GM23338 (cell line): Measurements from ENCODE around the gene PRPF38A. TPM values are rescaled to one million over a fixed set of nuclear protein-coding genes. Genes with fewer than 3 reads are reported as not detected.
A peak's percentile ranks its signal among the peaks of the same experiment; 100 is the strongest.

ENCODE experiments used
- ATAC-seq: fragments of 200-7000 bp; cut with Tn5 transposase; 3 replicates; pipeline ENCODE4 v1.9.1; 2020
- DNase-seq: peaks from one replicate; pipeline ENCODE4 v3.0.0-alpha.2; 2015; ENCODE audit warnings: low spot score
- H2AFZ ChIP-seq: fragments of 200-600 bp; sonication (generic); 2 replicates; pipeline ENCODE4 v1.8.0; 2016; ENCODE audit warnings: antibody characterized with exemption, mild to moderate bottlenecking, moderate library complexity
- H3F3A ChIP-seq: fragments of 200-600 bp; sonication (generic); replicated peaks from 2 replicates; pipeline ENCODE4 v1.8.0; 2017; ENCODE audit warnings: antibody characterized with exemption, mixed run types, low read depth
- H3K27ac ChIP-seq: fragments of 200-600 bp; sonication (generic); 2 replicates; pipeline ENCODE4 v1.6.1; 2016; ENCODE audit warnings: low read depth
- H3K27me3 ChIP-seq: fragments of 200-600 bp; sonication (generic); 2 replicates; pipeline ENCODE4 v1.8.0; 2016; ENCODE audit warnings: mild to moderate bottlenecking, mixed run types, moderate library complexity; ENCODE audit not compliant: insufficient read depth
- H3K36me3 ChIP-seq: fragments of 200-600 bp; sonication (generic); 2 replicates; pipeline ENCODE4 v1.8.0; 2016; ENCODE audit warnings: mild to moderate bottlenecking; ENCODE audit not compliant: insufficient read depth
- H3K4me1 ChIP-seq: fragments of 200-600 bp; sonication (generic); 2 replicates; pipeline ENCODE4 v1.8.0; 2016; ENCODE audit warnings: mild to moderate bottlenecking, moderate library complexity; ENCODE audit not compliant: insufficient read depth
- H3K4me2 ChIP-seq: fragments of 200-600 bp; sonication (generic); 2 replicates; pipeline ENCODE4 v1.7.1; 2017; ENCODE audit warnings: mixed run types
- H3K4me3 ChIP-seq: fragments of 200-600 bp; sonication (generic); 2 replicates; pipeline ENCODE4 v1.6.1; 2016; ENCODE audit warnings: mixed run types
- H3K79me2 ChIP-seq: fragments of 200-600 bp; sonication (generic); replicated peaks from 2 replicates; pipeline ENCODE4 v1.8.0; 2017; ENCODE audit warnings: mild to moderate bottlenecking; ENCODE audit not compliant: insufficient read depth
- H3K9me2 ChIP-seq: fragments of 200-600 bp; sonication (generic); 2 replicates; pipeline ENCODE4 v1.8.0; 2017; ENCODE audit not compliant: insufficient read depth
- H4K20me1 ChIP-seq: fragments of 200-600 bp; sonication (generic); replicated peaks from 2 replicates; pipeline ENCODE4 v1.8.0; 2017; ENCODE audit warnings: mild to moderate bottlenecking; ENCODE audit not compliant: insufficient read depth
- H3K27ac Mint-ChIP-seq: 2 replicates; pipeline ENCODE4 v1.8.0; 2020; ENCODE audit warnings: inconsistent platforms, mild to moderate bottlenecking, moderate library complexity, mixed read lengths
- H3K27me3 Mint-ChIP-seq: 3 replicates; pipeline ENCODE4 v1.8.0; 2022; ENCODE audit warnings: low read depth, mild to moderate bottlenecking, moderate library complexity, mixed read lengths, inconsistent platforms; ENCODE audit not compliant: insufficient read depth, poor library complexity
- H3K36me3 Mint-ChIP-seq: 3 replicates; pipeline ENCODE4 v1.8.0; 2021; ENCODE audit warnings: low read depth, mild to moderate bottlenecking, inconsistent platforms, moderate library complexity, mixed read lengths
- H3K4me1 Mint-ChIP-seq: 3 replicates; pipeline ENCODE4 v1.8.0; 2020; ENCODE audit warnings: mild to moderate bottlenecking, inconsistent platforms, mixed read lengths
- H3K4me3 Mint-ChIP-seq: 3 replicates; pipeline ENCODE4 v1.8.0; 2021; ENCODE audit warnings: moderate library complexity, mild to moderate bottlenecking, inconsistent platforms, mixed read lengths
- H3K9me3 Mint-ChIP-seq: 3 replicates; pipeline ENCODE4 v1.8.0; 2020; ENCODE audit warnings: moderate library complexity, mild to moderate bottlenecking, inconsistent platforms, mixed read lengths
- CREB1 ChIP-seq: fragments of 250-450 bp; sonication (Bioruptor Pico); IDR thresholded peaks from 2 replicates; pipeline ENCODE4 v1.5.0; 2020; ENCODE audit warnings: low read depth, mild to moderate bottlenecking, moderate library complexity
- CTCF ChIP-seq, 2 experiments: fragments of 200-600 bp in 1 of 2; sonication (generic) in 1 of 2; conservative IDR thresholded peaks; 2 replicates each; pipeline versions ENCODE4 v1.5.1 to v1.6.1; 2016 to 2017; ENCODE audit warnings: antibody characterized with exemption in 2 of 2, low read depth in 2 of 2, mild to moderate bottlenecking in 2 of 2, moderate library complexity in 1 of 2
- ETS1 ChIP-seq: IDR thresholded peaks from 2 replicates; pipeline ENCODE4 v1.6.1; 2016; ENCODE audit warnings: antibody characterized with exemption
- EZH2 ChIP-seq: fragments of 200-600 bp; sonication (generic); IDR thresholded peaks from one replicate; pipeline ENCODE4 v1.8.0; 2017; ENCODE audit warnings: antibody characterized with exemption, mild to moderate bottlenecking, low read depth; ENCODE audit not compliant: unreplicated experiment
- EZH2phosphoT487 ChIP-seq: fragments of 200-600 bp; sonication (generic); IDR thresholded peaks from one replicate; pipeline ENCODE4 v1.8.1; 2018; ENCODE audit warnings: antibody characterized with exemption; ENCODE audit not compliant: unreplicated experiment
- NANOG ChIP-seq: IDR thresholded peaks from 2 replicates; pipeline ENCODE4 v1.6.1; 2016; ENCODE audit warnings: antibody characterized with exemption, borderline replicate concordance
- POLR2AphosphoS5 ChIP-seq: IDR thresholded peaks from 2 replicates; pipeline ENCODE4 v1.6.1; 2016; ENCODE audit warnings: antibody characterized with exemption, low read depth
- REST ChIP-seq: IDR thresholded peaks from one replicate; pipeline ENCODE4 v1.6.1; 2018; ENCODE audit warnings: antibody characterized with exemption; ENCODE audit not compliant: unreplicated experiment
- STAT1 ChIP-seq: IDR thresholded peaks from one replicate; pipeline ENCODE4 v1.6.1; 2016; ENCODE audit warnings: antibody characterized with exemption; ENCODE audit not compliant: unreplicated experiment
- ZNF331 ChIP-seq: fragments of 250-450 bp; sonication (Bioruptor Pico); IDR thresholded peaks from 2 replicates; pipeline ENCODE4 v1.5.0; 2020; ENCODE audit warnings: low read depth, mild to moderate bottlenecking, moderate library complexity
- ZNF462 ChIP-seq: fragments of 250-450 bp; sonication (Bioruptor Pico); IDR thresholded peaks from 2 replicates; pipeline ENCODE4 v1.5.0; 2020; ENCODE audit warnings: mild to moderate bottlenecking, moderate library complexity
- long read RNA-seq: library from polyadenylated mRNA; unstranded; transcript quantifications from one replicate; pipeline ENCODE4 v2.0.0, GENCODE V29; 2020; ENCODE audit not compliant: unreplicated experiment
- polyA plus RNA-seq: library from polyadenylated mRNA; unstranded; fragments of >200 nt; fragmentation: Nextera tagmentation; extraction: Ambion mirVana; gene quantifications from 2 replicates; pipeline ENCODE4 v1.2.1, GENCODE V29; 2016
- total RNA-seq: library from RNA; depleted of rRNA; stranded (reverse); fragments of >200 nt; shearing (Covaris generic); gene quantifications from 2 replicates; pipeline ENCODE4 v1.2.3, GENCODE V29; 2014; rRNA removed

PRPF38A gene, protein sequence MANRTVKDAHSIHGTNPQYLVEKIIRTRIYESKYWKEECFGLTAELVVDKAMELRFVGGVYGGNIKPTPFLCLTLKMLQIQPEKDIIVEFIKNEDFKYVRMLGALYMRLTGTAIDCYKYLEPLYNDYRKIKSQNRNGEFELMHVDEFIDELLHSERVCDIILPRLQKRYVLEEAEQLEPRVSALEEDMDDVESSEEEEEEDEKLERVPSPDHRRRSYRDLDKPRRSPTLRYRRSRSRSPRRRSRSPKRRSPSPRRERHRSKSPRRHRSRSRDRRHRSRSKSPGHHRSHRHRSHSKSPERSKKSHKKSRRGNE
- 24.8 and 29.6 TPM in 2 replicates for total RNA-seq
- polyA plus RNA-seq, result 33.7 and 40.3 TPM in 2 replicates
- long read RNA-seq, full-length matches to known transcripts, result 83 of 89 reads
- long read RNA-seq, partial matches to known transcripts, result 1 of 89 reads
- long read RNA-seq, other reads (novel, unspliced or antisense), result 5 of 89 reads

DNA sequence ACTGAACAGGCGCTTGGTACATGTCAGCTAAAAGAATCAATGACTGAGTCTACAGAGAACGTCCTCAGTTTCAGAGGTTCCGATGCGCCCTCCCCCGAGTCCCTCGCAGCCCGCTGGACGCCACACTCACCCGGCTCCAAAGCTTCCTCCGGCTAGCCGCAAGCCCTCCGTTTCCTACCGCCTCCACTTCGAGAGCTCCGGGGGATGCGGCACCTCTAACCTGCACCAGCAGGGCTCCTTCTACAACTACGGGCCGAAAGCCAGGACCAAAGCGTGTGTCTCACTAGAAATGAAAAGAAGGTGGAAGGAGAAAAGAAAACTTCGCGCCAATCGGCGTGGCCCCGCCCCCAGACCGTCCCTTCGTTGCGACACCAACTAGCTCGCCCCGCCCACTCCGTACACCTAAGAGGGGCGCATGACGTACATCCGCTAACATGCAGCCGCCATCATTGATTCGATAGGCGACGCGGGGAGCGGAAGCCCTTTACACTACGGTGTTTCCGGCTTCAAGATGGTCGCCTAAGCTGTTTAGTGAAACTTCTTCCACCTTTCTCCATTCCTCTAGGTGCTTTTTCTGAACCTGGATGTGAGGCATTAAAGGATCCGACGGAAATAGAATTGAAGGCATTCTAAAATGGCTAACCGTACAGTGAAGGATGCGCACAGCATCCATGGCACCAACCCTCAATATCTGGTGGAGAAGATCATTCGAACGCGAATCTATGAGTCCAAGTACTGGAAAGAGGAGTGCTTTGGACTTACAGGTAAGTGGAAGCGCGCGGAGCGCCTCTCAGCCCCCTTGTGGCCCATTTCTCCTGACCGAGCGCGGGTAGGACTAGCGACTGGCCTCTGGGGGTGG, at the start of gene PRPF38A, which contains the start of gene ORC1:
TSS of gene PRPF38A (plus strand) at position 487 of the 859 bp plus-strand sequence. CDS start at position 635, 148 bp downstream.
TSS of gene ORC1 (minus strand) at position 308 of the 859 bp plus-strand sequence. CDS start 2,200 bp downstream, outside the sequence.
- H3K4me3 Mint-ChIP-seq, result peak within 1 kb of the TSS; percentile 100
- H3K27ac Mint-ChIP-seq, result peak within 1 kb of the TSS; percentile 100
- H3K4me2 ChIP-seq, result peak within 1 kb of the TSS; percentile 93
- peaks cover 73% of the 10 kb centered on the region for H3K36me3 Mint-ChIP-seq
- peak within 1 kb of the TSS; percentile 99 for H3K27ac ChIP-seq
- peaks cover 15% of the 10 kb centered on the region for H3K4me1 ChIP-seq
- no peaks in the 10 kb centered on the region for H3K27me3 ChIP-seq
- peak; percentile 91 for ATAC-seq
- no peaks in the 10 kb centered on the region for H3K9me3 Mint-ChIP-seq
- peaks cover 41% of the 10 kb centered on the region for H3K36me3 ChIP-seq
- peak within 1 kb of the TSS; percentile 82 for H3K4me3 ChIP-seq
- peaks cover 11% of the 10 kb centered on the region; the same call in 1 of the 2 replicates for H3F3A ChIP-seq
- H4K20me1 ChIP-seq, result peaks cover 28% of the 10 kb centered on the region
- H3K79me2 ChIP-seq, result peaks cover 80% of the 10 kb centered on the region
- peak within 1 kb of the TSS; percentile 72; the same call in 1 of the 2 replicates for H2AFZ ChIP-seq
- peak; percentile 100 for DNase-seq
- H3K27me3 Mint-ChIP-seq, result no peaks in the 10 kb centered on the region
- H3K9me2 ChIP-seq, result no peaks in the 10 kb centered on the region
- H3K4me1 Mint-ChIP-seq, result peaks cover 16% of the 10 kb centered on the region; the same call in 2 of the 3 replicates
- TF ChIP-seq REST, result no peak
- peak; percentile 85 for TF ChIP-seq POLR2AphosphoS5
- TF ChIP-seq CREB1 (CRISPR knock-in tag), result peak; percentile 96
- TF ChIP-seq ZNF462 (CRISPR knock-in tag), result no peak
- peak; percentile 67 for TF ChIP-seq ETS1
- TF ChIP-seq ZNF331 (CRISPR knock-in tag), result no peak
- TF ChIP-seq EZH2, result no peak
- no peak for TF ChIP-seq STAT1
- peak; percentile 18 to 60; a peak in 2 of 4 replicates for TF ChIP-seq CTCF (conservative IDR thresholded peaks at IDR 0.05; ENCODE audit: low read depth in 2 of 2)
- TF ChIP-seq NANOG, result no peak
- no peak for TF ChIP-seq EZH2phosphoT487
